Measurements from ENCODE around the gene TRAF3IP1.

DNA sequence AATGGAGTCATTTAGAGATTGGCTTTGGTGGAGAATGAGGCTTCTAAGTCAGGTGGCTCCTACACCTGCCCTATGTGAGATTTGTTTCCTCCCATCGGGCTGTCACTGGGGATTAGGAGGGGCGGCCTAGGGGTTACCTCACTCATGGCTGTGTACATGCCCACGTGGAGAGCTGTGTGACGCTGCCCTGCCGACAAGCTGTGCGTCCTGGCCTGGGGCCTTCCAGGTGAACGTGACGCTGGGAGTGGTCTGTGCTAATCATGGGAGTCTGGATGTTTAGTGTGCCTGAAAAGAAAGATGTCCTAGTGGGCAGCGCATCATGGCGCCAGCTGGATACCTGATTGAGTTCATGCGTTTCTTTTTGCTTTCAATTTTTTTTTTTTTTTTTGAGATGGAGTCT lies 120.4 kb downstream of the TRAF3IP1 start:
- TF ChIP-seq, protein P1, sequence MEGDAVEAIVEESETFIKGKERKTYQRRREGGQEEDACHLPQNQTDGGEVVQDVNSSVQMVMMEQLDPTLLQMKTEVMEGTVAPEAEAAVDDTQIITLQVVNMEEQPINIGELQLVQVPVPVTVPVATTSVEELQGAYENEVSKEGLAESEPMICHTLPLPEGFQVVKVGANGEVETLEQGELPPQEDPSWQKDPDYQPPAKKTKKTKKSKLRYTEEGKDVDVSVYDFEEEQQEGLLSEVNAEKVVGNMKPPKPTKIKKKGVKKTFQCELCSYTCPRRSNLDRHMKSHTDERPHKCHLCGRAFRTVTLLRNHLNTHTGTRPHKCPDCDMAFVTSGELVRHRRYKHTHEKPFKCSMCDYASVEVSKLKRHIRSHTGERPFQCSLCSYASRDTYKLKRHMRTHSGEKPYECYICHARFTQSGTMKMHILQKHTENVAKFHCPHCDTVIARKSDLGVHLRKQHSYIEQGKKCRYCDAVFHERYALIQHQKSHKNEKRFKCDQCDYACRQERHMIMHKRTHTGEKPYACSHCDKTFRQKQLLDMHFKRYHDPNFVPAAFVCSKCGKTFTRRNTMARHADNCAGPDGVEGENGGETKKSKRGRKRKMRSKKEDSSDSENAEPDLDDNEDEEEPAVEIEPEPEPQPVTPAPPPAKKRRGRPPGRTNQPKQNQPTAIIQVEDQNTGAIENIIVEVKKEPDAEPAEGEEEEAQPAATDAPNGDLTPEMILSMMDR (IDR thresholded peaks at IDR 0.05) = no peak
- TF ChIP-seq POLR2A (IDR thresholded peaks at IDR 0.05; ENCODE audit: low read depth) (no peak), EP300 (IDR thresholded peaks at IDR 0.05) (no peak)
